Epithelial cell of prostate (primary cell): ENCODE results near the gene ELK1.

Source experiments
- DNase-seq: peaks from one replicate; pipeline ENCODE4 v3.0.0-alpha.2; 2011; ENCODE audit warnings: low read depth, low spot score
- H3K27ac ChIP-seq: fragments of 450-650 bp; 2 replicates; pipeline ENCODE4 v1.5.1; 2017; ENCODE audit warnings: mild to moderate bottlenecking

The ELK1 gene

GRCh38 chrX:47648376-47648775, 2.0 kb downstream of the ELK1 start:
- DNase-seq = no peak
- H3K27ac ChIP-seq = no peak overlapping the region

- H3K27ac ChIP-seq = no peak overlapping the region
- no peak for DNase-seq
Observed at GRCh38 chrX:47646636-47647035, 3.7 kb downstream of the ELK1 start.

- no peak overlapping the region for H3K27ac ChIP-seq
- no peak for DNase-seq
Observed at GRCh38 chrX:47645530-47645929, 4.8 kb downstream of the ELK1 start.

GRCh38 chrX:47644557-47645091, 5.7 kb downstream of the ELK1 start:
- no peak overlapping the region for H3K27ac ChIP-seq
- DNase-seq = no peak

GRCh38 chrX:47643926-47644325, 6.4 kb downstream of the ELK1 start:
- DNase-seq = no peak
- no peak overlapping the region for H3K27ac ChIP-seq

GRCh38 chrX:47638816-47639215, 11.5 kb downstream of the ELK1 start:
- no peak for DNase-seq
- no peak overlapping the region for H3K27ac ChIP-seq

- no peak for DNase-seq
- no peak overlapping the region for H3K27ac ChIP-seq
Observed at GRCh38 chrX:47637546-47638195, 12.7 kb downstream of the ELK1 start.

GRCh38 chrX:47634871-47635575, 15.3 kb downstream of the ELK1 start:
- DNase-seq = no peak
- H3K27ac ChIP-seq = no peak overlapping the region

- no peak overlapping the region for H3K27ac ChIP-seq
- DNase-seq = no peak
Observed at GRCh38 chrX:47633689-47634590, 16.4 kb downstream of the ELK1 start.

GRCh38 chrX:47632666-47633065, 17.7 kb downstream of the ELK1 start:
- H3K27ac ChIP-seq = no peak overlapping the region
- DNase-seq = no peak

GRCh38 chrX:47631676-47632075, 18.7 kb downstream of the ELK1 start:
- DNase-seq = no peak
- no peak overlapping the region for H3K27ac ChIP-seq

- DNase-seq = no peak
- no peak within 1 kb of the TSS for H3K27ac ChIP-seq
Observed at GRCh38 chrX:47629419-47630200, 20.8 kb downstream of the ELK1 start, which contains the start of gene CFP. Gene CFP (minus strand): TSS chrX:47629930. CDS start chrX:47629844, 86 bp downstream.

- no peak for DNase-seq
- no peak overlapping the region for H3K27ac ChIP-seq
Observed at GRCh38 chrX:47628982-47629381, 21.4 kb downstream of the ELK1 start.

GRCh38 chrX:47625365-47625764, 25.0 kb downstream of the ELK1 start:
- no peak overlapping the region for H3K27ac ChIP-seq
- DNase-seq = no peak

GRCh38 chrX:47623540-47624027, 26.8 kb downstream of the ELK1 start:
- H3K27ac ChIP-seq = no peak overlapping the region
- DNase-seq = no peak

- no peak overlapping the region for H3K27ac ChIP-seq
- DNase-seq = no peak
Observed at GRCh38 chrX:47621851-47622250, 28.5 kb downstream of the ELK1 start.

- H3K27ac ChIP-seq = no peak overlapping the region
- no peak for DNase-seq
Observed at GRCh38 chrX:47620303-47620685, 30.1 kb downstream of the ELK1 start.

GRCh38 chrX:47619486-47620302, 30.7 kb downstream of the ELK1 start, which contains the start of gene SYN1:
Gene SYN1 (minus strand): TSS chrX:47619857. CDS start chrX:47619728, 129 bp downstream.
- no peak within 1 kb of the TSS for H3K27ac ChIP-seq
- DNase-seq = peak; percentile 0
